GM12891 (cell line): ENCODE measurements around the gene RBM20.

Source experiments
- PAX5 ChIP-seq: IDR thresholded peaks from 2 replicates; pipeline ENCODE4 v1.6.1; 2011; ENCODE audit warnings: low read length, moderate library complexity, mild to moderate bottlenecking; ENCODE audit not compliant: insufficient read depth, severe bottlenecking
- POLR2A ChIP-seq: IDR thresholded peaks from 2 replicates; pipeline ENCODE4 v1.6.1; 2011; ENCODE audit warnings: low read depth, low read length, control low read depth
- POLR2AphosphoS5 ChIP-seq: IDR thresholded peaks from 2 replicates; pipeline ENCODE4 v1.6.1; 2011; ENCODE audit warnings: low read depth, low read length, control low read depth
- POU2F2 ChIP-seq: IDR thresholded peaks from 2 replicates; pipeline ENCODE4 v1.6.1; 2011; ENCODE audit warnings: low read depth, mild to moderate bottlenecking, control low read depth, low read length, moderate library complexity
- SPI1 ChIP-seq: IDR thresholded peaks from 2 replicates; pipeline ENCODE4 v1.6.1; 2011; ENCODE audit warnings: low read depth, low read length, control low read depth
- TAF1 ChIP-seq: IDR thresholded peaks from 2 replicates; pipeline ENCODE4 v1.6.1; 2011; ENCODE audit warnings: low read depth, low read length, control low read depth

DNA sequence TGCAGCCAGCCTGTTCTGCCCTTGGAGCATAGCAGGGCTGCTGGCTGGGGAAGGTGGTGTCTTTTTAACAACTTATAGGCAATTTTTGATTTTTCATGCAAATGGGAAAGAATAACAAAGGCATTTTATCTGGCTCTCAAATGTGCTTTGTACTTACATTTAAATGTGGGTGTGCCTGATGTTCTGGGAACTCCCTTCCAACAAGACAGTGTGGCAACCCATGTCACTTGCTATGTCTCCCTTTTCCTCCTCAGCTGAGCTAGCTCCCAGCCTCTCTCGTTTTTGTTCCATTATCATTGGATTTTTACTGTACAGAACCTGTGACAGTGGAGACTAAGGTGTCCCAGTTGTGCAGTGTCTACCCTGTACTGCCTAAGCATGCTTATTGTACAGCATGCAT lies 134.1 kb downstream of the RBM20 start:
- no peak for TF ChIP-seq TAF1
- TF ChIP-seq POLR2AphosphoS5: no peak
- no peak for TF ChIP-seq POLR2A
- no peak for TF ChIP-seq SPI1
- no peak for TF ChIP-seq PAX5
- TF ChIP-seq POU2F2: no peak
